ENCODE measurements around the gene UBE2L6.

DNA sequence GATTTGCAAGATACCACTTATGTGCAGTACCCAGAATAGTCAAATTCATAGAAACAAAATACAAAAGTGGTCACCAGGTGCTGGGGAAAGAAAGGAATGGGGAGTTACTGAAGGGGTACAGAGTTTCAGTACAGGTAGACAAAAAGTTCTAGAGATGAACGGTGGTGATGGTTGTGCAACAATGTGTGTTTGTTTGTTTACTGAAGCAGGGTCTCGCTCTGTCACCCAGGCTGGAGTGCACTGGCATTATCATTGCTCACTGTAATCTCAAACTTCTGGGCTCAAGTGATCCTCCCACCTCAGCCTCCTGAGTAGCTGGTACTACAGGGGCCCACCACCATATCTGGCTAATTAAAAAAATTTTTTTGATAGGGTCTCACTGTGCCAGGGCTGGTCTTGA, 12.1 kb downstream of the UBE2L6 start:
- TF ChIP-seq, protein P1, sequence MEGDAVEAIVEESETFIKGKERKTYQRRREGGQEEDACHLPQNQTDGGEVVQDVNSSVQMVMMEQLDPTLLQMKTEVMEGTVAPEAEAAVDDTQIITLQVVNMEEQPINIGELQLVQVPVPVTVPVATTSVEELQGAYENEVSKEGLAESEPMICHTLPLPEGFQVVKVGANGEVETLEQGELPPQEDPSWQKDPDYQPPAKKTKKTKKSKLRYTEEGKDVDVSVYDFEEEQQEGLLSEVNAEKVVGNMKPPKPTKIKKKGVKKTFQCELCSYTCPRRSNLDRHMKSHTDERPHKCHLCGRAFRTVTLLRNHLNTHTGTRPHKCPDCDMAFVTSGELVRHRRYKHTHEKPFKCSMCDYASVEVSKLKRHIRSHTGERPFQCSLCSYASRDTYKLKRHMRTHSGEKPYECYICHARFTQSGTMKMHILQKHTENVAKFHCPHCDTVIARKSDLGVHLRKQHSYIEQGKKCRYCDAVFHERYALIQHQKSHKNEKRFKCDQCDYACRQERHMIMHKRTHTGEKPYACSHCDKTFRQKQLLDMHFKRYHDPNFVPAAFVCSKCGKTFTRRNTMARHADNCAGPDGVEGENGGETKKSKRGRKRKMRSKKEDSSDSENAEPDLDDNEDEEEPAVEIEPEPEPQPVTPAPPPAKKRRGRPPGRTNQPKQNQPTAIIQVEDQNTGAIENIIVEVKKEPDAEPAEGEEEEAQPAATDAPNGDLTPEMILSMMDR (IDR thresholded peaks at IDR 0.05; ENCODE audit: low read depth, low read length, missing input control) = no peak
- TF ChIP-seq RAD21 (IDR thresholded peaks at IDR 0.05) = no peak
- no peak for TF ChIP-seq JUND (IDR thresholded peaks at IDR 0.05)
- TF ChIP-seq, protein P2, sequence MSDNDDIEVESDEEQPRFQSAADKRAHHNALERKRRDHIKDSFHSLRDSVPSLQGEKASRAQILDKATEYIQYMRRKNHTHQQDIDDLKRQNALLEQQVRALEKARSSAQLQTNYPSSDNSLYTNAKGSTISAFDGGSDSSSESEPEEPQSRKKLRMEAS (IDR thresholded peaks at IDR 0.05) = no peak
- TF ChIP-seq, protein P3, sequence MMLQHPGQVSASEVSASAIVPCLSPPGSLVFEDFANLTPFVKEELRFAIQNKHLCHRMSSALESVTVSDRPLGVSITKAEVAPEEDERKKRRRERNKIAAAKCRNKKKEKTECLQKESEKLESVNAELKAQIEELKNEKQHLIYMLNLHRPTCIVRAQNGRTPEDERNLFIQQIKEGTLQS (IDR thresholded peaks at IDR 0.05) = no peak
- no peak for TF ChIP-seq EGR1 (IDR thresholded peaks at IDR 0.05; ENCODE audit: low read depth in 2 of 2)
- TF ChIP-seq YY1 (IDR thresholded peaks at IDR 0.05) = no peak
- TF ChIP-seq, protein P4, sequence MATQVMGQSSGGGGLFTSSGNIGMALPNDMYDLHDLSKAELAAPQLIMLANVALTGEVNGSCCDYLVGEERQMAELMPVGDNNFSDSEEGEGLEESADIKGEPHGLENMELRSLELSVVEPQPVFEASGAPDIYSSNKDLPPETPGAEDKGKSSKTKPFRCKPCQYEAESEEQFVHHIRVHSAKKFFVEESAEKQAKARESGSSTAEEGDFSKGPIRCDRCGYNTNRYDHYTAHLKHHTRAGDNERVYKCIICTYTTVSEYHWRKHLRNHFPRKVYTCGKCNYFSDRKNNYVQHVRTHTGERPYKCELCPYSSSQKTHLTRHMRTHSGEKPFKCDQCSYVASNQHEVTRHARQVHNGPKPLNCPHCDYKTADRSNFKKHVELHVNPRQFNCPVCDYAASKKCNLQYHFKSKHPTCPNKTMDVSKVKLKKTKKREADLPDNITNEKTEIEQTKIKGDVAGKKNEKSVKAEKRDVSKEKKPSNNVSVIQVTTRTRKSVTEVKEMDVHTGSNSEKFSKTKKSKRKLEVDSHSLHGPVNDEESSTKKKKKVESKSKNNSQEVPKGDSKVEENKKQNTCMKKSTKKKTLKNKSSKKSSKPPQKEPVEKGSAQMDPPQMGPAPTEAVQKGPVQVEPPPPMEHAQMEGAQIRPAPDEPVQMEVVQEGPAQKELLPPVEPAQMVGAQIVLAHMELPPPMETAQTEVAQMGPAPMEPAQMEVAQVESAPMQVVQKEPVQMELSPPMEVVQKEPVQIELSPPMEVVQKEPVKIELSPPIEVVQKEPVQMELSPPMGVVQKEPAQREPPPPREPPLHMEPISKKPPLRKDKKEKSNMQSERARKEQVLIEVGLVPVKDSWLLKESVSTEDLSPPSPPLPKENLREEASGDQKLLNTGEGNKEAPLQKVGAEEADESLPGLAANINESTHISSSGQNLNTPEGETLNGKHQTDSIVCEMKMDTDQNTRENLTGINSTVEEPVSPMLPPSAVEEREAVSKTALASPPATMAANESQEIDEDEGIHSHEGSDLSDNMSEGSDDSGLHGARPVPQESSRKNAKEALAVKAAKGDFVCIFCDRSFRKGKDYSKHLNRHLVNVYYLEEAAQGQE (IDR thresholded peaks at IDR 0.05) = no peak
- TF ChIP-seq, protein P5, sequence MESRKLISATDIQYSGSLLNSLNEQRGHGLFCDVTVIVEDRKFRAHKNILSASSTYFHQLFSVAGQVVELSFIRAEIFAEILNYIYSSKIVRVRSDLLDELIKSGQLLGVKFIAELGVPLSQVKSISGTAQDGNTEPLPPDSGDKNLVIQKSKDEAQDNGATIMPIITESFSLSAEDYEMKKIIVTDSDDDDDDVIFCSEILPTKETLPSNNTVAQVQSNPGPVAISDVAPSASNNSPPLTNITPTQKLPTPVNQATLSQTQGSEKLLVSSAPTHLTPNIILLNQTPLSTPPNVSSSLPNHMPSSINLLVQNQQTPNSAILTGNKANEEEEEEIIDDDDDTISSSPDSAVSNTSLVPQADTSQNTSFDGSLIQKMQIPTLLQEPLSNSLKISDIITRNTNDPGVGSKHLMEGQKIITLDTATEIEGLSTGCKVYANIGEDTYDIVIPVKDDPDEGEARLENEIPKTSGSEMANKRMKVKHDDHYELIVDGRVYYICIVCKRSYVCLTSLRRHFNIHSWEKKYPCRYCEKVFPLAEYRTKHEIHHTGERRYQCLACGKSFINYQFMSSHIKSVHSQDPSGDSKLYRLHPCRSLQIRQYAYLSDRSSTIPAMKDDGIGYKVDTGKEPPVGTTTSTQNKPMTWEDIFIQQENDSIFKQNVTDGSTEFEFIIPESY (IDR thresholded peaks at IDR 0.05) = no peak
- TF ChIP-seq GABPA (IDR thresholded peaks at IDR 0.05 in 1 of 2, conservative IDR thresholded peaks at IDR 0.05 in 1 of 2) = no peak
- TF ChIP-seq SP1 (IDR thresholded peaks at IDR 0.05) = no peak
- TF ChIP-seq FOXA1 (IDR thresholded peaks at IDR 0.05) = no peak
- TF ChIP-seq TAF1 (conservative IDR thresholded peaks at IDR 0.05) = no peak
- no peak for TF ChIP-seq RXRA (IDR thresholded peaks at IDR 0.05)

Data from liver (tissue), 3 donors.